Midbrain (tissue), 1 donor: ENCODE results near the gene HOXA5.

Experiments
- DNase-seq: peaks from one replicate; lab custom pipeline; 2025; lab: John Stamatoyannopoulos, UW

The HOXA5 gene

GRCh38 chr7:27118580-27118979, 24.9 kb downstream of the HOXA5 start:
- no peak for DNase-seq

GRCh38 chr7:27117887-27118491, 25.5 kb downstream of the HOXA5 start:
- DNase-seq, result no peak

- no peak for DNase-seq
Measured at GRCh38 chr7:27116962-27117886, 26.3 kb downstream of the HOXA5 start.

GRCh38 chr7:27116031-27116961, 27.2 kb downstream of the HOXA5 start:
- no peak for DNase-seq

GRCh38 chr7:27115221-27116026, 28.1 kb downstream of the HOXA5 start:
- no peak for DNase-seq

- DNase-seq, result no peak
Measured at GRCh38 chr7:27114881-27115220, 28.6 kb downstream of the HOXA5 start.

- no peak for DNase-seq
Measured at GRCh38 chr7:27113991-27114769, 29.3 kb downstream of the HOXA5 start.

- DNase-seq, result no peak
Measured at GRCh38 chr7:27112955-27113949, 30.2 kb downstream of the HOXA5 start.

- DNase-seq, result no peak
Measured at GRCh38 chr7:27112361-27112760, 31.1 kb downstream of the HOXA5 start.

- DNase-seq, result no peak
Measured at GRCh38 chr7:27111751-27112277, 31.7 kb downstream of the HOXA5 start.

- DNase-seq, result no peak
Measured at GRCh38 chr7:27111042-27111750, 32.3 kb downstream of the HOXA5 start.

- no peak for DNase-seq
Measured at GRCh38 chr7:27110186-27111031, 33.1 kb downstream of the HOXA5 start.

- no peak for DNase-seq
Measured at GRCh38 chr7:27109466-27110185, 33.9 kb downstream of the HOXA5 start.

- no peak for DNase-seq
Measured at GRCh38 chr7:27108390-27109127, 34.9 kb downstream of the HOXA5 start.

GRCh38 chr7:27107391-27108381, 35.8 kb downstream of the HOXA5 start:
- no peak for DNase-seq
